A549 (cell line): ENCODE data around the gene MPPE1. TPM values are rescaled to one million over a fixed set of nuclear protein-coding genes. Genes with fewer than 3 reads are reported as not detected.

ENCODE experiments used
- ATAC-seq, 2 experiments: fragments of 200-7000 bp in 1 of 2; fragments of >200 bp in 1 of 2; cut with Nextera tagmentation in 1 of 2; cut with Tn5 transposase in 1 of 2; 3 replicates each; pipeline versions ENCODE4 v1.8.0 to v1.9.1; 2018 to 2020; ENCODE audit warnings: mild to moderate bottlenecking in 1 of 2, moderate library complexity in 1 of 2
- CTCF ChIA-PET: fragments of 300-600 bp; sonication (Branson Sonifier 250); formaldehyde crosslinking; extraction: SDS; loops from one replicate; lab custom pipeline; 2021; ENCODE audit warnings: antibody characterized with exemption, inconsistent platforms; lab: Yijun Ruan, JAX
- POLR2A ChIA-PET: fragments of 350-600 bp; formaldehyde crosslinking; extraction: SDS; loops from one replicate; lab custom pipeline; 2021; ENCODE audit warnings: antibody characterized with exemption, inconsistent platforms; lab: Yijun Ruan, JAX
- DNase-seq, 2 experiments: peaks; one replicate each; pipeline versions ENCODE4 v3.0.0 to v3.0.0-alpha.2; 2011 to 2016; ENCODE audit warnings: low read depth in 1 of 2, low spot score in 1 of 2
- FAIRE-seq: peaks from 2 replicates; lab custom pipeline; 2011; peaks lifted over from hg19 to GRCh38; lab: Jason Lieb, UNC
- H3K27ac ChIP-seq, 2 experiments: fragments of >200 bp; sonication (Bioruptor Twin); formaldehyde crosslinking; 3 replicates each; pipeline ENCODE4 v1.5.1; 2016 to 2017
- H3K4me1 ChIP-seq: fragments of >200 bp; sonication (Bioruptor Twin); formaldehyde crosslinking; 3 replicates; pipeline ENCODE4 v1.6.1; 2016
- H3K4me2 ChIP-seq: fragments of >200 bp; sonication (Bioruptor Twin); formaldehyde crosslinking; 3 replicates; pipeline ENCODE4 v1.6.1; 2016
- H3K4me3 ChIP-seq: fragments of >200 bp; sonication (Bioruptor Twin); formaldehyde crosslinking; 3 replicates; pipeline ENCODE4 v1.5.1; 2016
- H3K9me3 ChIP-seq: fragments of >200 bp; sonication (Bioruptor Twin); formaldehyde crosslinking; 3 replicates; pipeline ENCODE4 v1.6.1; 2016
- BCL3 ChIP-seq: fragments of >200 bp; sonication (Bioruptor Twin); formaldehyde crosslinking; IDR thresholded peaks from 3 replicates; pipeline ENCODE4 v1.6.1; 2016
- CBX2 ChIP-seq: fragments of 200-600 bp; sonication (generic); IDR thresholded peaks from 2 replicates; pipeline ENCODE4 v1.6.1; 2016; ENCODE audit warnings: low read depth, mild to moderate bottlenecking, borderline replicate concordance
- CHD4 ChIP-seq: fragments of 200-600 bp; sonication (generic); IDR thresholded peaks from 2 replicates; pipeline ENCODE4 v1.6.1; 2016; ENCODE audit warnings: antibody characterized with exemption, mild to moderate bottlenecking, borderline replicate concordance
- EP300 ChIP-seq, 2 experiments: fragments of >200 bp; sonication (Bioruptor Twin); formaldehyde crosslinking; IDR thresholded peaks; 2 replicates in 1 of 2; 3 replicates in 1 of 2; pipeline ENCODE4 v1.6.1; 2016 to 2017
- ESRRA ChIP-seq: fragments of 150-350 bp; IDR thresholded peaks from 2 replicates; pipeline ENCODE4 v1.6.1; 2014; ENCODE audit warnings: mild to moderate bottlenecking, low read length, borderline replicate concordance
- HEYL ChIP-seq: fragments of 250-450 bp; sonication (Bioruptor Pico); IDR thresholded peaks from 2 replicates; pipeline ENCODE4 v1.8.0; 2021; ENCODE audit warnings: mild to moderate bottlenecking, moderate library complexity
- HOXA7 ChIP-seq: fragments of 250-450 bp; sonication (Bioruptor Pico); IDR thresholded peaks from 2 replicates; pipeline ENCODE4 v1.5.0; 2020; ENCODE audit warnings: mild to moderate bottlenecking, moderate library complexity
- HOXB5 ChIP-seq: fragments of 250-450 bp; sonication (Bioruptor Pico); IDR thresholded peaks from 2 replicates; pipeline ENCODE4 v1.5.0; 2020; ENCODE audit warnings: mild to moderate bottlenecking, moderate library complexity
- JUN ChIP-seq, 2 experiments: fragments of >200 bp; sonication (Bioruptor Twin); formaldehyde crosslinking; IDR thresholded peaks; 2 replicates in 1 of 2; 3 replicates in 1 of 2; pipeline ENCODE4 v1.6.1; 2016 to 2017
- KDM1A ChIP-seq: fragments of 200-600 bp; sonication (generic); IDR thresholded peaks from 2 replicates; pipeline ENCODE4 v1.6.1; 2016; ENCODE audit warnings: low read depth, mild to moderate bottlenecking
- NPAS2 ChIP-seq: fragments of 250-450 bp; sonication (Bioruptor Pico); IDR thresholded peaks from 2 replicates; pipeline ENCODE4 v1.8.0; 2022; ENCODE audit warnings: mild to moderate bottlenecking, moderate library complexity, borderline replicate concordance
- NR3C1 ChIP-seq: fragments of >200 bp; sonication (Bioruptor Twin); formaldehyde crosslinking; IDR thresholded peaks from 3 replicates; pipeline ENCODE4 v1.6.1; 2017
- PBX3 ChIP-seq: IDR thresholded peaks from 2 replicates; pipeline ENCODE4 v1.6.1; 2012
- PHF8 ChIP-seq: fragments of 200-600 bp; sonication (generic); IDR thresholded peaks from 2 replicates; pipeline ENCODE4 v1.6.1; 2016; ENCODE audit warnings: low read depth, mild to moderate bottlenecking, antibody characterized with exemption, moderate library complexity, borderline replicate concordance
- POLR2A ChIP-seq: IDR thresholded peaks from 2 replicates; pipeline ENCODE4 v1.6.1; 2012; ENCODE audit warnings: mild to moderate bottlenecking, low read length
- RAD21 ChIP-seq, 2 experiments: fragments of >200 bp in 1 of 2; sonication (Bioruptor Twin) in 1 of 2; formaldehyde crosslinking in 1 of 2; IDR thresholded peaks in 1 of 2; conservative IDR thresholded peaks in 1 of 2; 2 replicates in 1 of 2; 3 replicates in 1 of 2; pipeline ENCODE4 v1.6.1; 2012 to 2018; ENCODE audit warnings: inconsistent platforms in 1 of 2
- RCOR1 ChIP-seq: fragments of 150-350 bp; IDR thresholded peaks from 2 replicates; pipeline ENCODE4 v1.6.1; 2014; ENCODE audit warnings: antibody characterized with exemption, low read length, low read depth
- REST ChIP-seq: fragments of 200-600 bp; sonication (generic); IDR thresholded peaks from 2 replicates; pipeline ENCODE4 v1.6.1; 2016; ENCODE audit warnings: antibody characterized with exemption, mild to moderate bottlenecking, moderate library complexity
- RNF2 ChIP-seq: fragments of 200-600 bp; sonication (generic); IDR thresholded peaks from 2 replicates; pipeline ENCODE4 v1.6.1; 2016; ENCODE audit warnings: low read depth, mild to moderate bottlenecking, antibody characterized with exemption, moderate library complexity, borderline replicate concordance
- TP53 ChIP-seq: fragments of 250-450 bp; sonication (Bioruptor Pico); IDR thresholded peaks from 2 replicates; pipeline ENCODE4 v1.5.0; 2021; ENCODE audit warnings: mild to moderate bottlenecking, moderate library complexity
- ZC3H11A ChIP-seq: fragments of 450-650 bp; IDR thresholded peaks from 2 replicates; pipeline ENCODE4 v1.6.1; 2014; ENCODE audit warnings: antibody characterized with exemption, mild to moderate bottlenecking
- WGBS: methylation state at CpG from one replicate; pipeline ENCODE4 v1.1.6; 2017; ENCODE audit errors: missing lambda C conversion rate; 5-methylcytosine and 5-hydroxymethylcytosine counted together
- polyA plus RNA-seq, 4 experiments: library from polyadenylated mRNA; depleted of rRNA in 3 of 4; stranded (reverse); fragments of >200 nt; fragmentation: RNase III in 1 of 4; extraction: RNeasy Plus Mini Kit Qiagen cat#74134 plus additional on column Dnase treatment in 1 of 4; gene quantifications; 2 replicates in 3 of 4; 3 replicates in 1 of 4; pipeline ENCODE4 v1.2.3, GENCODE V29; 2011 to 2017

Gene MPPE1
- polyA plus RNA-seq, 2 of the 4 experiments (the other 2 are of a cell fraction): 20.4 to 26.4 TPM

GRCh38 chr18:11884396-11885030 is 23.6 kb downstream of the MPPE1 start:
- Histone ChIP-seq H3K27ac (no peak overlapping the region), H3K4me1 (peaks cover 18% of the 10 kb centered on the region), H3K4me3 (no peak overlapping the region), H3K9me3 (no peaks in the 10 kb centered on the region)
- DNase-seq (no peak), ATAC-seq (no peak)
- POLR2A ChIA-PET: no interaction called here
- TF ChIP-seq RNF2 (no peak), TP53 (CRISPR knock-in tag) (no peak), CHD4 (no peak), CBX2 (no peak), JUN (IDR thresholded peaks at IDR 0.05) (no peak), RCOR1 (no peak), ZC3H11A (no peak), NR3C1 (no peak), KDM1A (no peak)
- TF ChIP-seq, all 56 proteins: peak for 0
- no peak for FAIRE-seq
- H3K4me2 ChIP-seq: no peak overlapping the region
- 92% methylated on average over 12 of the region's 12 CpGs for WGBS
- CTCF ChIA-PET: no interaction called here

GRCh38 chr18:11883153-11883552 is 25.0 kb downstream of the MPPE1 start:
- TF ChIP-seq REST: no peak
- CTCF ChIA-PET: no interaction called here
- H3K4me3 ChIP-seq: no peak overlapping the region
- POLR2A ChIA-PET: no interaction called here
- 94% methylated on average over 1 of the region's 1 CpG for WGBS
- FAIRE-seq (no peak), ATAC-seq (no peak), DNase-seq (no peak)
- no peak overlapping the region for H3K27ac ChIP-seq
- H3K4me1 ChIP-seq: peaks cover 15% of the 10 kb centered on the region
- no peaks in the 10 kb centered on the region for H3K9me3 ChIP-seq
- no peak overlapping the region for H3K4me2 ChIP-seq

- POLR2A ChIA-PET: no interaction called here
These were observed 25.5 kb downstream of the MPPE1 start for GRCh38 chr18:11882636-11883035.

More at GRCh38 chr18:11882636-11883035, 25.5 kb downstream of the MPPE1 start:
- DNase-seq: no peak
- CTCF ChIA-PET: interaction anchor here (0.7 kb wide), 1 partner anchor 113 kb away, joined by 3 read pairs; no protein-coding TSS in a partner anchor
- no peak for TF ChIP-seq POLR2A
- no peak for TF ChIP-seq NPAS2 (CRISPR knock-in tag)
- no peak for TF ChIP-seq HEYL (CRISPR knock-in tag)
- no peak for TF ChIP-seq PHF8
- no peak for TF ChIP-seq TP53 (CRISPR knock-in tag)
- TF ChIP-seq EP300 (IDR thresholded peaks at IDR 0.05): no peak
- TF ChIP-seq RAD21 (conservative IDR thresholded peaks at IDR 0.05 in 1 of 2, IDR thresholded peaks at IDR 0.05 in 1 of 2): no peak
- no peak for TF ChIP-seq HOXB5 (CRISPR knock-in tag)
- TF ChIP-seq HOXA7 (CRISPR knock-in tag): no peak
- TF ChIP-seq RCOR1: no peak
- TF ChIP-seq BCL3: no peak
- no peak for TF ChIP-seq PBX3
- no peak for TF ChIP-seq ZC3H11A
- no peak for TF ChIP-seq ESRRA
- Histone ChIP-seq H3K4me1 (peaks cover 10% of the 10 kb centered on the region), H3K4me3 (no peak overlapping the region), H3K9me3 (no peaks in the 10 kb centered on the region), H3K27ac (no peak overlapping the region), H3K4me2 (no peak overlapping the region)
- ATAC-seq: no peak
- no peak for FAIRE-seq
- 57% methylated on average over 4 of the region's 4 CpGs for WGBS
